Measurements from ENCODE around the gene CYB5RL.

GRCh38 chr1:54224233-54224632, 24.4 kb upstream of the CYB5RL start:
- TF ChIP-seq CTCF (IDR thresholded peaks at IDR 0.05; ENCODE audit: borderline replicate concordance, extremely low read depth, low read length, poor library complexity, severe bottlenecking) (no peak), EZH2 (IDR thresholded peaks at IDR 0.05; ENCODE audit: borderline replicate concordance, low read depth, low read length, severe bottlenecking) (no peak)
